ENCODE results near the gene ABRAXAS1.

Gene ABRAXAS1

DNA sequence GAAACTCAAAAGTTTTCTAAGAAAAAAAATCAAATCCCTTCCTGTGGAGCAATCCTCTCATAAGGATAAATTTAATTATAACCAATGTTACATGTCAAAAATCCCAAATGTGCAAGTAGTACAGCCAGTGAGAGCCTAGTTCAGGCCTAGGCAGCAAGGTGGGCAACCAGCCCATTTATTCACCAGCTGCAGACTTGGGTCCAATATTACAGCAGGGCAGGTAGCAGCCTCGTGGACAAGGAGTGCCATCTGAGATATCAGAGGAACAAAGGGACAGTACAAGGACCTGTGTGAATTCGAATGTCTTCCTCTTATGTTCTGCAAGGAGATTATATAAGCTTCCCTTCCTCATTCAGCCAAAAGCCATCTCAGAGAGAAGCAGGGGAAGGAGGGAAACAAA is 35.9 kb downstream of the ABRAXAS1 start:
- H3K27ac ChIP-seq (ENCODE audit: extremely low read depth, low read depth, low read length) = no peak overlapping the region
- TF ChIP-seq, protein P1, sequence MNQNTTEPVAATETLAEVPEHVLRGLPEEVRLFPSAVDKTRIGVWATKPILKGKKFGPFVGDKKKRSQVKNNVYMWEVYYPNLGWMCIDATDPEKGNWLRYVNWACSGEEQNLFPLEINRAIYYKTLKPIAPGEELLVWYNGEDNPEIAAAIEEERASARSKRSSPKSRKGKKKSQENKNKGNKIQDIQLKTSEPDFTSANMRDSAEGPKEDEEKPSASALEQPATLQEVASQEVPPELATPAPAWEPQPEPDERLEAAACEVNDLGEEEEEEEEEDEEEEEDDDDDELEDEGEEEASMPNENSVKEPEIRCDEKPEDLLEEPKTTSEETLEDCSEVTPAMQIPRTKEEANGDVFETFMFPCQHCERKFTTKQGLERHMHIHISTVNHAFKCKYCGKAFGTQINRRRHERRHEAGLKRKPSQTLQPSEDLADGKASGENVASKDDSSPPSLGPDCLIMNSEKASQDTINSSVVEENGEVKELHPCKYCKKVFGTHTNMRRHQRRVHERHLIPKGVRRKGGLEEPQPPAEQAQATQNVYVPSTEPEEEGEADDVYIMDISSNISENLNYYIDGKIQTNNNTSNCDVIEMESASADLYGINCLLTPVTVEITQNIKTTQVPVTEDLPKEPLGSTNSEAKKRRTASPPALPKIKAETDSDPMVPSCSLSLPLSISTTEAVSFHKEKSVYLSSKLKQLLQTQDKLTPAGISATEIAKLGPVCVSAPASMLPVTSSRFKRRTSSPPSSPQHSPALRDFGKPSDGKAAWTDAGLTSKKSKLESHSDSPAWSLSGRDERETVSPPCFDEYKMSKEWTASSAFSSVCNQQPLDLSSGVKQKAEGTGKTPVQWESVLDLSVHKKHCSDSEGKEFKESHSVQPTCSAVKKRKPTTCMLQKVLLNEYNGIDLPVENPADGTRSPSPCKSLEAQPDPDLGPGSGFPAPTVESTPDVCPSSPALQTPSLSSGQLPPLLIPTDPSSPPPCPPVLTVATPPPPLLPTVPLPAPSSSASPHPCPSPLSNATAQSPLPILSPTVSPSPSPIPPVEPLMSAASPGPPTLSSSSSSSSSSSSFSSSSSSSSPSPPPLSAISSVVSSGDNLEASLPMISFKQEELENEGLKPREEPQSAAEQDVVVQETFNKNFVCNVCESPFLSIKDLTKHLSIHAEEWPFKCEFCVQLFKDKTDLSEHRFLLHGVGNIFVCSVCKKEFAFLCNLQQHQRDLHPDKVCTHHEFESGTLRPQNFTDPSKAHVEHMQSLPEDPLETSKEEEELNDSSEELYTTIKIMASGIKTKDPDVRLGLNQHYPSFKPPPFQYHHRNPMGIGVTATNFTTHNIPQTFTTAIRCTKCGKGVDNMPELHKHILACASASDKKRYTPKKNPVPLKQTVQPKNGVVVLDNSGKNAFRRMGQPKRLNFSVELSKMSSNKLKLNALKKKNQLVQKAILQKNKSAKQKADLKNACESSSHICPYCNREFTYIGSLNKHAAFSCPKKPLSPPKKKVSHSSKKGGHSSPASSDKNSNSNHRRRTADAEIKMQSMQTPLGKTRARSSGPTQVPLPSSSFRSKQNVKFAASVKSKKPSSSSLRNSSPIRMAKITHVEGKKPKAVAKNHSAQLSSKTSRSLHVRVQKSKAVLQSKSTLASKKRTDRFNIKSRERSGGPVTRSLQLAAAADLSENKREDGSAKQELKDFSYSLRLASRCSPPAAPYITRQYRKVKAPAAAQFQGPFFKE (tag by site-specific recombination; IDR thresholded peaks at IDR 0.05; ENCODE audit: borderline replicate concordance) = no peak
- no peak overlapping the region for H3K4me3 ChIP-seq (ENCODE audit: low read depth, low read length)
- ChIA-PET CTCF (no interaction called here), POLR2A (no interaction called here)
- H3K36me3 ChIP-seq (ENCODE audit: control insufficient read depth in 2 of 2, insufficient read depth in 1 of 2, low read length in 2 of 2) = peaks cover 3 to 36% of the 10 kb centered on the region in 2 experiments; a peak in 2 of 3 replicates
- H3K4me1 ChIP-seq (ENCODE audit: control insufficient read depth, insufficient read depth, low read length) = no peaks in the 10 kb centered on the region
- no peaks in the 10 kb centered on the region for H3K9me3 ChIP-seq (ENCODE audit: control insufficient read depth, insufficient read depth, low read depth, low read length)

DNA sequence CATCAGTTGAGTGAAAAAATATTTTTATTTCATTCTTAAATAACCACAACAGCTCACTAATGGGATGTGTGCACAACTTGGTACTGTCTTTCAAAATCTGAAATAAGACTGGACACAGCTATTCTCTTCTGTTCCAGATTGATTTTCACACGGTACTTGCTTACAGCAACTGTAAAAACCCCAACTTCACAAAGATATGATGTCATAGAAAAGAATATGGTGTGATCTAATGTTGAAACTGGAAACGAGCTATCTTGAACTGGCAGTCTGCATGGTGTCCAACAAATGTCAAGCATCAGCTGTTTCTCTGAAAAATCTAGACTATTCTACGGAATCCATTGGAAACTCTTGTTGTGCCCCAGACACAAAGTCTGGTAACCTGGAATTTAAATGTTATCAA is 44.0 kb downstream of the ABRAXAS1 start:
- H3K36me3 ChIP-seq (ENCODE audit: control insufficient read depth in 2 of 2, insufficient read depth in 1 of 2, low read length in 2 of 2) = peaks cover 18 to 45% of the 10 kb centered on the region in 2 experiments; a peak in 2 of 3 replicates
- TF ChIP-seq ZFP69B (tag by site-specific recombination; IDR thresholded peaks at IDR 0.05) (no peak), ZNF248 (tag by site-specific recombination; IDR thresholded peaks at IDR 0.05) (no peak), ZNF837 (tag by site-specific recombination; IDR thresholded peaks at IDR 0.05) (no peak)
- POLR2A ChIA-PET = no interaction called here

DNA sequence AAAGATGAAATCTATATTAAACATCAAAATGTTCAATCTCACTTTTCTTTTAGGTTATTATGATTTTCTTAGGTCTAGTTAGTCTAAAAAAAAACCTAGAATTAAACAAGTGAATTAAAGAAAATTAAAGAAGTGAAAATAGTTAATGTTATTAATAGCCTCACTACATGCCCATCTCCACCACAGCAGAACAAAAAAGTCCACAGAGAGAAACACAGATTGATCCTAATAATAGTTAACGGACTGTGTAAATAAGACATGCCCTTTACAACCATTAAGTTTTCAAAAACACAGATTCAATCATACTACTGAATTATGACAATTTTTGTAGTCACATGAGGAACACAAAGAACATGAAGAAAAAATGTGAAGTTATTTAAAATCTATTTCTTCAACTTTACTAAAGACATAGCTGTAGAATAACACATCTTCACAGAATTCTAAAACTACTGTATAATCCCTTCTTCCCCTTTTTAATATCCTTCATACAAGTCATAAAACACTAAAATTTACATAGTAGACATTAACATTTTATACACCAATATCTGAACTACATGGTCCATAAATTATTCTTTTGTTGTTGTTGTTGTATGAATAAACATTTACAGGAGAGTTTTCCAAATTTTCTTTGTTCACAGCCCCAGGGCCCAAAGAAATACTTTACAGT is 44.6 kb downstream of the ABRAXAS1 start:
- CTCF ChIA-PET = no interaction called here

More for the DNA sequence above, 44.0 kb downstream of the ABRAXAS1 start:
- CTCF ChIA-PET = no interaction called here
- H3K27ac ChIP-seq (ENCODE audit: extremely low read depth, low read depth, low read length) = no peak overlapping the region
- H3K4me1 ChIP-seq (ENCODE audit: control insufficient read depth, insufficient read depth, low read length) = no peaks in the 10 kb centered on the region
- no peaks in the 10 kb centered on the region for H3K9me3 ChIP-seq (ENCODE audit: control insufficient read depth, insufficient read depth, low read depth, low read length)
- no peak overlapping the region for H3K4me3 ChIP-seq (ENCODE audit: low read depth, low read length)

DNA sequence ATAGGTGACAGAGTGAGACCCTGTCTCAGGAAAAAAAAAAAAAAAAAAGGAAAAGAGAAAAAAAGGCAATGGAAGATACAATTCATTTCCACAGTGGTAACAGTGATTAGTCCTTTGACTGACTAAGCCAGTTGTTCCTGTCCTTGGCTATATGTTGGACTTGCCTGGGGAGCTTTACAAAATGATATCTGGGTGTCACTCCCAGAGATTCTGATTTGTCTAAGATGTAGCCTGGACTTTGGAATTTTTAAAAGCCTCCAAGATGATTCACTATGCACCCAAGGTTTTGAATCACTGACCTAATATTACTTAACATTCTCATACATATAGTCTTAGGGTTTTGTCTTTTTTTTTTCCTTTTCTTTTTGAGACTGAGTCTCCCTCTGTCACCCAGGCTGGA is 46.2 kb downstream of the ABRAXAS1 start:
- Histone ChIP-seq H3K27ac (ENCODE audit: extremely low read depth, low read depth, low read length) (no peak overlapping the region), H3K4me3 (ENCODE audit: low read depth, low read length) (no peak overlapping the region), H3K36me3 (ENCODE audit: control insufficient read depth in 2 of 2, insufficient read depth in 1 of 2, low read length in 2 of 2) (peaks cover 13 to 31% of the 10 kb centered on the region in 2 experiments; a peak in 2 of 3 replicates), H3K4me1 (ENCODE audit: control insufficient read depth, insufficient read depth, low read length) (no peaks in the 10 kb centered on the region), H3K9me3 (ENCODE audit: control insufficient read depth, insufficient read depth, low read depth, low read length) (no peaks in the 10 kb centered on the region)
- ChIA-PET CTCF (no interaction called here), POLR2A (no interaction called here)
- TF ChIP-seq ZNF302 (tag by site-specific recombination; IDR thresholded peaks at IDR 0.05; ENCODE audit: low read depth) = no peak
- TF ChIP-seq ZNF747 (tag by site-specific recombination; IDR thresholded peaks at IDR 0.05) = no peak
- no peak for TF ChIP-seq ZNF660 (tag by site-specific recombination; IDR thresholded peaks at IDR 0.05)
- TF ChIP-seq ZBTB8A (tag by site-specific recombination; IDR thresholded peaks at IDR 0.05) = no peak
- TF ChIP-seq, protein P2, sequence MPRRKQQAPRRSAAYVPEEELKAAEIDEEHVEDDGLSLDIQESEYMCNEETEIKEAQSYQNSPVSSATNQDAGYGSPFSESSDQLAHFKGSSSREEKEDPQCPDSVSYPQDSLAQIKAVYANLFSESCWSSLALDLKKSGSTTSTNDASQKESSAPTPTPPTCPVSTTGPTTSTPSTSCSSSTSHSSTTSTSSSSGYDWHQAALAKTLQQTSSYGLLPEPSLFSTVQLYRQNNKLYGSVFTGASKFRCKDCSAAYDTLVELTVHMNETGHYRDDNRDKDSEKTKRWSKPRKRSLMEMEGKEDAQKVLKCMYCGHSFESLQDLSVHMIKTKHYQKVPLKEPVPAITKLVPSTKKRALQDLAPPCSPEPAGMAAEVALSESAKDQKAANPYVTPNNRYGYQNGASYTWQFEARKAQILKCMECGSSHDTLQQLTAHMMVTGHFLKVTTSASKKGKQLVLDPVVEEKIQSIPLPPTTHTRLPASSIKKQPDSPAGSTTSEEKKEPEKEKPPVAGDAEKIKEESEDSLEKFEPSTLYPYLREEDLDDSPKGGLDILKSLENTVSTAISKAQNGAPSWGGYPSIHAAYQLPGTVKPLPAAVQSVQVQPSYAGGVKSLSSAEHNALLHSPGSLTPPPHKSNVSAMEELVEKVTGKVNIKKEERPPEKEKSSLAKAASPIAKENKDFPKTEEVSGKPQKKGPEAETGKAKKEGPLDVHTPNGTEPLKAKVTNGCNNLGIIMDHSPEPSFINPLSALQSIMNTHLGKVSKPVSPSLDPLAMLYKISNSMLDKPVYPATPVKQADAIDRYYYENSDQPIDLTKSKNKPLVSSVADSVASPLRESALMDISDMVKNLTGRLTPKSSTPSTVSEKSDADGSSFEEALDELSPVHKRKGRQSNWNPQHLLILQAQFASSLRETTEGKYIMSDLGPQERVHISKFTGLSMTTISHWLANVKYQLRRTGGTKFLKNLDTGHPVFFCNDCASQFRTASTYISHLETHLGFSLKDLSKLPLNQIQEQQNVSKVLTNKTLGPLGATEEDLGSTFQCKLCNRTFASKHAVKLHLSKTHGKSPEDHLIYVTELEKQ (tag by site-specific recombination; IDR thresholded peaks at IDR 0.05; ENCODE audit: borderline replicate concordance) = no peak
- TF ChIP-seq ZNF169 (tag by site-specific recombination; IDR thresholded peaks at IDR 0.05) = no peak
- no peak for TF ChIP-seq ZNF24 (tag by site-specific recombination; IDR thresholded peaks at IDR 0.05)

More for the DNA sequence above, 44.6 kb downstream of the ABRAXAS1 start:
- TF ChIP-seq, protein P3, sequence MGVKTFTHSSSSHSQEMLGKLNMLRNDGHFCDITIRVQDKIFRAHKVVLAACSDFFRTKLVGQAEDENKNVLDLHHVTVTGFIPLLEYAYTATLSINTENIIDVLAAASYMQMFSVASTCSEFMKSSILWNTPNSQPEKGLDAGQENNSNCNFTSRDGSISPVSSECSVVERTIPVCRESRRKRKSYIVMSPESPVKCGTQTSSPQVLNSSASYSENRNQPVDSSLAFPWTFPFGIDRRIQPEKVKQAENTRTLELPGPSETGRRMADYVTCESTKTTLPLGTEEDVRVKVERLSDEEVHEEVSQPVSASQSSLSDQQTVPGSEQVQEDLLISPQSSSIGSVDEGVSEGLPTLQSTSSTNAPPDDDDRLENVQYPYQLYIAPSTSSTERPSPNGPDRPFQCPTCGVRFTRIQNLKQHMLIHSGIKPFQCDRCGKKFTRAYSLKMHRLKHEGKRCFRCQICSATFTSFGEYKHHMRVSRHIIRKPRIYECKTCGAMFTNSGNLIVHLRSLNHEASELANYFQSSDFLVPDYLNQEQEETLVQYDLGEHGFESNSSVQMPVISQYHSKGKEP (tag by site-specific recombination; IDR thresholded peaks at IDR 0.05) = no peak
- TF ChIP-seq ZNF354C (tag by site-specific recombination; IDR thresholded peaks at IDR 0.05; ENCODE audit: borderline replicate concordance, low read depth) (no peak), ZNF707 (tag by site-specific recombination; IDR thresholded peaks at IDR 0.05) (no peak), ZNF843 (tag by site-specific recombination; IDR thresholded peaks at IDR 0.05) (no peak), YY2 (tag by site-specific recombination; IDR thresholded peaks at IDR 0.05) (no peak), ZNF350 (tag by site-specific recombination; IDR thresholded peaks at IDR 0.05) (no peak), ZNF341 (tag by site-specific recombination; IDR thresholded peaks at IDR 0.05; ENCODE audit: low read depth) (no peak), ZNF677 (tag by site-specific recombination; IDR thresholded peaks at IDR 0.05) (no peak), BCL11B (tag by site-specific recombination; IDR thresholded peaks at IDR 0.05; ENCODE audit: low read depth) (no peak), ZNF394 (tag by site-specific recombination; IDR thresholded peaks at IDR 0.05; ENCODE audit: borderline replicate concordance) (no peak), KLF9 (tag by site-specific recombination; IDR thresholded peaks at IDR 0.05; ENCODE audit: low read depth) (no peak)
- Histone ChIP-seq H3K4me3 (ENCODE audit: low read depth, low read length) (no peak overlapping the region), H3K4me1 (ENCODE audit: control insufficient read depth, insufficient read depth, low read length) (no peaks in the 10 kb centered on the region), H3K27ac (ENCODE audit: extremely low read depth, low read depth, low read length) (no peak overlapping the region), H3K9me3 (ENCODE audit: control insufficient read depth, insufficient read depth, low read depth, low read length) (no peaks in the 10 kb centered on the region), H3K36me3 (ENCODE audit: control insufficient read depth in 2 of 2, insufficient read depth in 1 of 2, low read length in 2 of 2) (peaks cover 15 to 40% of the 10 kb centered on the region in 2 experiments; a peak in 2 of 3 replicates)
- POLR2A ChIA-PET = no interaction called here
